HG02885 (cell line): ENCODE measurements around the gene TBK1.
"Not testable (repeated sequence)": the region's sequence is repeated elsewhere in the genome, so short reads cannot be mapped to it uniquely, and the experiment has no call there.

ENCODE experiments used
- ATAC-seq: cut with Tn5 transposase; IDR thresholded peaks from one replicate; pipeline ENCODE4 v1.9.1; 2021; ENCODE audit warnings: mild to moderate bottlenecking; ENCODE audit not compliant: unreplicated experiment, poor library complexity

TBK1 gene

GRCh38 chr12:64494998-64495729, 43.2 kb downstream of the TBK1 start:
- ATAC-seq = no peak

GRCh38 chr12:64496839-64497400, 45.0 kb downstream of the TBK1 start:
- no peak for ATAC-seq

- ATAC-seq = no peak
Measured at GRCh38 chr12:64497484-64497883, 45.6 kb downstream of the TBK1 start.

GRCh38 chr12:64497903-64498302, 46.0 kb downstream of the TBK1 start:
- no peak for ATAC-seq

GRCh38 chr12:64500394-64500793, 48.5 kb downstream of the TBK1 start:
- no peak for ATAC-seq

- no peak for ATAC-seq
Measured at GRCh38 chr12:64501486-64501885, 49.6 kb downstream of the TBK1 start.

- ATAC-seq = no peak
Measured at GRCh38 chr12:64506955-64507354, 55.0 kb downstream of the TBK1 start.

GRCh38 chr12:64510667-64511066, 58.7 kb downstream of the TBK1 start:
- no peak for ATAC-seq

- no peak for ATAC-seq
Measured at GRCh38 chr12:64518396-64518795, 66.5 kb downstream of the TBK1 start.

GRCh38 chr12:64521833-64522232, 69.9 kb downstream of the TBK1 start:
- no peak for ATAC-seq

- no peak for ATAC-seq
Measured at GRCh38 chr12:64522316-64522715, 70.4 kb downstream of the TBK1 start.

- no peak for ATAC-seq
Measured at GRCh38 chr12:64522807-64523206, 70.9 kb downstream of the TBK1 start.

GRCh38 chr12:64523565-64524444, 71.9 kb downstream of the TBK1 start:
- not testable (repeated sequence) for ATAC-seq

GRCh38 chr12:64525461-64526160, 73.7 kb downstream of the TBK1 start:
- no peak for ATAC-seq

GRCh38 chr12:64526859-64527258, 74.9 kb downstream of the TBK1 start:
- ATAC-seq = no peak

GRCh38 chr12:64528616-64529015, 76.7 kb downstream of the TBK1 start:
- ATAC-seq = no peak

- ATAC-seq = no peak
Measured at GRCh38 chr12:64530566-64530965, 78.6 kb downstream of the TBK1 start.

- no peak for ATAC-seq
Measured at GRCh38 chr12:64531665-64532334, 79.9 kb downstream of the TBK1 start.

GRCh38 chr12:64532734-64533351, 80.9 kb downstream of the TBK1 start:
- no peak for ATAC-seq
